ENCODE measurements around the gene ADCY2. TPM values are rescaled to one million over a fixed set of nuclear protein-coding genes. Genes with fewer than 3 reads are reported as not detected.

Gene ADCY2
- total RNA-seq, 4 donors from 2014 or later: 2.6 to 24.8 (median 10.9) TPM

- H3K9me3 ChIP-seq: no peaks in the 10 kb centered on the region
- DNase-seq (ENCODE audit: low spot score in 2 of 2): no peak
- H3K4me3 ChIP-seq: no peak overlapping the region
- H3K27ac ChIP-seq: no peak overlapping the region
- no peaks in the 10 kb centered on the region for H3K36me3 ChIP-seq
- H3K27me3 ChIP-seq: no peaks in the 10 kb centered on the region
- no peaks in the 10 kb centered on the region for H3K4me1 ChIP-seq
- WGBS: 87% methylated on average over 3 of the region's 3 CpGs
- TF ChIP-seq POLR2A (IDR thresholded peaks at IDR 0.05) (no peak), POLR2AphosphoS5 (IDR thresholded peaks at IDR 0.05) (no peak), EP300 (IDR thresholded peaks at IDR 0.05) (no peak), CTCF (IDR thresholded peaks at IDR 0.05) (no peak)
Measured at GRCh38 chr5:7663808-7664207, 267.9 kb downstream of the ADCY2 start.

GRCh38 chr5:7664208-7664607 lies 268.3 kb downstream of the ADCY2 start:
- WGBS: 56% methylated on average over 2 of the region's 2 CpGs
- no peaks in the 10 kb centered on the region for H3K4me1 ChIP-seq
- H3K27ac ChIP-seq: no peak overlapping the region
- no peak for DNase-seq (ENCODE audit: low spot score in 2 of 2)
- no peaks in the 10 kb centered on the region for H3K9me3 ChIP-seq
- no peaks in the 10 kb centered on the region for H3K27me3 ChIP-seq
- TF ChIP-seq POLR2A (IDR thresholded peaks at IDR 0.05) (no peak), EP300 (IDR thresholded peaks at IDR 0.05) (no peak)
- H3K36me3 ChIP-seq: no peaks in the 10 kb centered on the region
- H3K4me3 ChIP-seq: no peak overlapping the region

- Histone ChIP-seq H3K4me3 (no peak overlapping the region), H3K27ac (no peak overlapping the region), H3K27me3 (no peaks in the 10 kb centered on the region), H3K4me1 (no peaks in the 10 kb centered on the region), H3K36me3 (no peaks in the 10 kb centered on the region), H3K9me3 (no peaks in the 10 kb centered on the region)
- WGBS: 59% methylated on average over 5 of the region's 5 CpGs
- DNase-seq (ENCODE audit: low spot score in 2 of 2): no peak
- TF ChIP-seq EP300 (IDR thresholded peaks at IDR 0.05): no peak
- TF ChIP-seq POLR2A (IDR thresholded peaks at IDR 0.05): no peak
- TF ChIP-seq POLR2AphosphoS5 (IDR thresholded peaks at IDR 0.05): no peak
- no peak for TF ChIP-seq CTCF (IDR thresholded peaks at IDR 0.05)
Measured at GRCh38 chr5:7667216-7667767, 271.4 kb downstream of the ADCY2 start.

GRCh38 chr5:7668161-7668560 lies 272.2 kb downstream of the ADCY2 start:
- Histone ChIP-seq H3K36me3 (no peaks in the 10 kb centered on the region), H3K9me3 (no peaks in the 10 kb centered on the region), H3K4me3 (no peak overlapping the region), H3K27me3 (no peaks in the 10 kb centered on the region), H3K4me1 (no peaks in the 10 kb centered on the region), H3K27ac (no peak overlapping the region)
- no peak for DNase-seq (ENCODE audit: low spot score in 2 of 2)
- 72% methylated on average over 1 of the region's 1 CpG for WGBS
- TF ChIP-seq CTCF (IDR thresholded peaks at IDR 0.05): no peak
- TF ChIP-seq POLR2A (IDR thresholded peaks at IDR 0.05): no peak
- TF ChIP-seq POLR2AphosphoS5 (IDR thresholded peaks at IDR 0.05): no peak
- no peak for TF ChIP-seq EP300 (IDR thresholded peaks at IDR 0.05)

- H3K4me1 ChIP-seq: no peaks in the 10 kb centered on the region
- no peak overlapping the region for H3K27ac ChIP-seq
- H3K27me3 ChIP-seq: no peaks in the 10 kb centered on the region
- no peak for DNase-seq (ENCODE audit: low spot score in 2 of 2)
- no peak for TF ChIP-seq POLR2A (IDR thresholded peaks at IDR 0.05)
- no peak for TF ChIP-seq CTCF (IDR thresholded peaks at IDR 0.05)
- TF ChIP-seq POLR2AphosphoS5 (IDR thresholded peaks at IDR 0.05): no peak
- no peak for TF ChIP-seq EP300 (IDR thresholded peaks at IDR 0.05)
- H3K36me3 ChIP-seq: no peaks in the 10 kb centered on the region
- H3K4me3 ChIP-seq: no peak overlapping the region
- H3K9me3 ChIP-seq: no peaks in the 10 kb centered on the region
Measured at GRCh38 chr5:7668627-7669026, 272.7 kb downstream of the ADCY2 start.
